ENCODE data around the gene TMEM88.
"Not testable (repeated sequence)": the region's sequence is repeated elsewhere in the genome, so short reads cannot be mapped to it uniquely, and the experiment has no call there.

TMEM88 gene

DNA sequence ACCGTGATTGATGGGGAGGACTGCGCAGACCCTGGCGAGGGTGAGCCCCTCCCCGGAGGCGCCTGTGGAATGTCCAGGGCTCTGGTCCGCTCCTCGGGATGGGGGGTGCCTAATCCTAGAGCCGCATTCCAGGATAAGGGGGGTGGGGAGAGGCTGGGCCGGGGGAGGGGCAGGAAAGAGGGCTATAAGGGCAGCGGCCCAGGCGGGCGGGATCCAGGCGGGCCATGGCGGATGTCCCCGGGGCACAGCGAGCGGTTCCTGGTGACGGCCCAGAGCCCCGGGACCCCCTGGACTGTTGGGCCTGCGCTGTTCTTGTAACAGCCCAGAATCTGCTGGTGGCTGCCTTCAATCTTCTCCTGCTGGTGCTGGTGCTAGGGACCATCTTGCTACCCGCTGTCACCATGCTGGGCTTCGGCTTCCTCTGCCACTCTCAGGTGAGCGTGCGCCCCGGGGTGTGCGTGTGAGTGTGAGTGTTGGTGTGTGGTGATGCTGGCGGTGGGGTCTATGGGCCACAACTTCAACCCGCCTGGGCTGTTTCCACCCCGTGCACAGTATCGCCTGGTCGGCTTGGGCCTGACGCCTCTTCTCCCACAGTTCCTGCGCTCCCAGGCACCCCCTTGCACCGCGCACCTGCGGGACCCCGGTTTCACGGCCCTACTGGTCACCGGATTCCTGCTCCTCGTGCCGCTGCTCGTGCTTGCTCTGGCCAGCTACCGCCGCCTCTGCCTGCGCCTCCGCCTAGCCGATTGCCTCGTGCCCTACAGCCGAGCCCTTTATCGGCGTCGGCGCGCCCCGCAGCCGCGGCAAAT is at the start of gene TMEM88:
TMEM88 (plus strand) TSS at position 216 of the 809 bp plus-strand sequence; CDS start at position 225, 9 bp downstream.
- no peak for DNase-seq

DNA sequence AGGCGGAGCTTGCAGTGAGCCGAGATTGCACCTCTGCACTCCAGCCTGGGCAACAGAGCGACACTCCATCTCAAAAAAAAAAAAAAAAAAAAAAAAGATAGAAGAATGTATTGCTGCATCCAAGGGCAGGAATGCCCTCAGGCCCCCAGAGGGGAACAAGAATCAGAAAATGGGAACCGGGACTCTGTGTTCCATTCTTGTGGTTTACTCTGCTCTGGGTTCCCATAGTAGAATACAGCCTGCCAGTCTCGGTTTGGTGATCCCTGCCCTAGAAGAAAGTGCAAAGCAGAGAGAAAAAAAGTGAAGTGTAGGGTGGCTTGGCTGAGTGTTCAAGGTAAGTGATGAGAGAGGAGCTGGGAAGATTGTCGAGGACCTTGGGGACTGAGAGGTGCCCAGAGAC is 48.3 kb upstream of the TMEM88 start:
- DNase-seq = no peak

- no peak for DNase-seq
Observed at GRCh38 chr17:7807206-7807605, 47.7 kb upstream of the TMEM88 start.

- no peak for DNase-seq
Observed at GRCh38 chr17:7809086-7809790, 45.6 kb upstream of the TMEM88 start.

DNA sequence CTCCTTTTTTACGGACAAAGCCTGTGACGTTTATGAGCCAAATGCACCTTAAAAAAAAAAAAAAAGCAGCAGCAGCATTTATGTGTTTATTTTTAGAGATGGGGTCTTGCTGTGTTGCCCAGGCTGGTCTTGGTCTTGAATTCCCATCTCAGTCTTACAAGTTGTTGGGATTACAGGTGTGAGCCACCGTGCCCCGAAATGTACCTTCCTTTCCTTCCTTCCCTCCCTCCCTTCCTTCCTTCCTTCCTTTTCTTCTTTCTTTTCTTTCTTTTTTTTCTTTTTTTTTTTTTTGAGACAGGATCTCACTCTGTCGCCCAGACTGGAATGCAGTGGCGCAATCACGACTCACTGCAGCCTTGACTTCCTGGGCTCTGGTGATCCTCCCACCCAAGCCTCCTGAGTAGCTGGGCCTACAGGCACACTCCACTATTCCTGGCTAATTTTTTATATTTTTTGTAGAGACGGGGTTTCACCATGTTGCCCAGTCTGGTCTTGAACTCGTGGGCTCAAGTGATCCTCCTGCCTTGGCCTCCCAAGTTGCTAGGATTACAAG is 45.0 kb upstream of the TMEM88 start:
- DNase-seq = not testable (repeated sequence)

DNA sequence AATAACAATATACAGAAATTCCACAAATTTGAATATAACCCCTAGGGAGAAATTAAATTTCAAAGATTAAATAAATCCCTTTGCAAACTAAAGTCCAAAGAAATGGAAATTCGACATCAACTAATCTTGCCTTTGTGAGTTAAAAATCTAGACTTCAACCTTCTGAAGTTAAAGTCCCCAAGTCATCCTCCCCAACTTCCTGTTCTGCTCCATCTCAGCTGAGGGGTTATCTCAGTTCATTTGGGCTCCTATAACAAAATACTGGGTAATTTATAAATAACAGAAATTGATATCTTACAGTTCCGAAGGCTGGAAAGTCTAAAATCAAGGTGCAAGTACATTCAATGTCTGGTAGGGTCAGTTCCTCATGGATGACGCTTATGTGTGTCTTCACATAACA is 43.6 kb upstream of the TMEM88 start:
- DNase-seq = no peak

DNA sequence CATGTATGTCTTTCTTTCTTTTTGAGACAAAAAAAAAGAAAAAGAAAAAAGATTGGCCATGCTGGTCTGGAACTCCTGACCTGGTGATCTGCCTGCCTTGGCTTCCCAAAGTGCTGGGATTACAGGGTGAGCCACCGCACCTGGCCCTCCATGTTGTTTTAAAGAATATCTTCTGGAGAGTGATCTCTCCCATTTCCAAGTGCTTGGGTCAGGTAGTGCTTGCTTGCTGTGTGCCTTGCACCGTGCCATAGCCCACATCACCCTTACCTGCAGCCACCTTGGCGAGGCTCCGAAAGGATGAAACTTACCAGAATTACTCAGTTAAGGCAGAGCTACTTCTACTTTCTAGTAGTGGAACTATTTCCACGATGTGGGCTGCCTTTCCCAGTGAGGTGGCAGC is 39.9 kb upstream of the TMEM88 start:
- DNase-seq = no peak

DNA sequence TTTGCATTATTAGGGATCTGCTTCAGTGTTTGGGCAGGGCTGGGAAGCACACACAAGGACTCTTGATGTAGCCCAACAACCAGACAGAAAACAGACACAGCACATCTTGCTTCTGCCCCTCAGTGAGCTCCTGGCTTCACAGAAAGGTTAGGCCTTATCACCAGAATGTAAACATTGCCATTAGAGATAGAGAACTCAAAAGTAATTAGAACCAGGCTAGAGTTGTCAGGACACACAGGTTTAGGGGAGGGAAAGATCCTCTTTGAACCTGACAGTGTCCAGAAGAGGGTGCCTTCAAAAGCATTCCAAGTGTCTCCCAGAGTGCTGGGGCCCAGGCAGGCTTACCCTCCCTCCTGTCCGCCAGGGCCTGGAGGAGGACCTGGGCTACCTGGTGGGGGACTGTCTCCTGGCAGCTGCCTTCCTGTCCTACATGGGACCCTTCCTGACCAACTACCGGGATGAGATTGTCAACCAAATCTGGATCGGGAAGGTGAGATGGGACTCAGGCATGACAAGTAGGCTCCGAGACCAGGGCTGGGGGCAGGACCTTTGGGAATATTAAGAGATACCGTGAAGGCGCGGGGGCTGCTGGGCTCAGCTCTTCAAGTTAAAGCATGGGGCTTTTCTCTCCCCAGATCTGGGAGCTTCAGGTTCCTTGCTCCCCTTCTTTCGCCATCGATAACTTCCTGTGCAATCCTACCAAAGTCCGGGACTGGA is 37.8 kb upstream of the TMEM88 start:
- no peak for DNase-seq

DNA sequence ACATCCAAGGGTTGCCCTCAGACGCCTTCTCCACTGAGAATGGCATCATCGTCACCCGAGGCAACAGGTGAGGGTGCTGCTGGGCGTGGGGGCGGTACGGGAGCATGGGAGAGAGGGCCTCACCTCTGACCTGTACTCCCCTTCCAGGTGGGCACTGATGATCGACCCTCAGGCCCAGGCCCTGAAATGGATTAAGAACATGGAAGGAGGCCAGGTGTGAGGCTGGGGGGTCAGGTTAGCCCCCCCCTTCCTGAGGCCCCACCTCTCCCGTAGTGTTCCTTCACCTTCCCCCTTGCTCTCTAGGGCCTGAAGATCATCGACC is 37.3 kb upstream of the TMEM88 start:
- DNase-seq = no peak

- no peak for DNase-seq
Observed at GRCh38 chr17:7818026-7818425, 36.8 kb upstream of the TMEM88 start.

- no peak for DNase-seq
Observed at GRCh38 chr17:7818746-7819645, 35.9 kb upstream of the TMEM88 start.

DNA sequence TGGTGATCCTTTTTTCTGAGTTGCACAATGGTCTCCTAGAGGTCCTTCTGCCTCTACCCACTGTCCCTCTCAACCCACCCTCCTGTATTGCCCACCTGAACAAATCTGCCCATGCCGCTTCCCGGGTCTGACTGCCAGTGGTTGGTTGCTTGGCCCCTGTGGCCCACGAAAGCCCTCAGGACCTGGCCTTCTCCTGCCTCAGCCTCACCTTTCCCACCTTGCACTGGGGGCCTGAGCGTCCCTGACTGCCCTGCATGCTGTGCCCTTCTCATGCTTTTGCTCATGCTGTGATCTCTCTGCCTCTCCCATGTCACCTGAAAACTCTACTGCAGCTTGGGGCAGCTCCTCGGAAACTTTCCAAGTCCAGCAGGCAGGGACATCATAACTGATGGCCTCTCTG is 34.6 kb upstream of the TMEM88 start:
- DNase-seq = no peak

GRCh38 chr17:7822126-7822525 is 32.7 kb upstream of the TMEM88 start:
- no peak for DNase-seq

DNA sequence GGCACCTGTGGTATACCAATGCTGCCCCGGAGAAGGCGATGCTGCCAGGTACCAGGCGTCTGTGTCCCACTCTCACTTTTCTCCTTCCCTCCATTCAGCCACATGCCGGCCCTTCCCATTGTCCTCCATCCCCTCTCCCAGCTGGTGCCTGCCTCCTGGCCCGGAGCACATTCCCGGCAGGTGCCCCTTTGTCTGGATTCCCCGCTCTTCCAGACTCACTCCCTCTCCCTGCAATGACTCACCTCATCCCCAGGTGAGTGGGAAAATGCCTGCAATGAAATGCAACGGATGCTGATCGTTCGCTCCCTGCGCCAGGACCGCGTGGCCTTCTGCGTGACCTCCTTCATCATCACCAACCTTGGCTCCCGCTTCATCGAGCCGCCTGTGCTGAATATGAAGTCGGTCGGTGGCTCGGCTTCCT is 31.3 kb upstream of the TMEM88 start:
- DNase-seq = no peak

DNA sequence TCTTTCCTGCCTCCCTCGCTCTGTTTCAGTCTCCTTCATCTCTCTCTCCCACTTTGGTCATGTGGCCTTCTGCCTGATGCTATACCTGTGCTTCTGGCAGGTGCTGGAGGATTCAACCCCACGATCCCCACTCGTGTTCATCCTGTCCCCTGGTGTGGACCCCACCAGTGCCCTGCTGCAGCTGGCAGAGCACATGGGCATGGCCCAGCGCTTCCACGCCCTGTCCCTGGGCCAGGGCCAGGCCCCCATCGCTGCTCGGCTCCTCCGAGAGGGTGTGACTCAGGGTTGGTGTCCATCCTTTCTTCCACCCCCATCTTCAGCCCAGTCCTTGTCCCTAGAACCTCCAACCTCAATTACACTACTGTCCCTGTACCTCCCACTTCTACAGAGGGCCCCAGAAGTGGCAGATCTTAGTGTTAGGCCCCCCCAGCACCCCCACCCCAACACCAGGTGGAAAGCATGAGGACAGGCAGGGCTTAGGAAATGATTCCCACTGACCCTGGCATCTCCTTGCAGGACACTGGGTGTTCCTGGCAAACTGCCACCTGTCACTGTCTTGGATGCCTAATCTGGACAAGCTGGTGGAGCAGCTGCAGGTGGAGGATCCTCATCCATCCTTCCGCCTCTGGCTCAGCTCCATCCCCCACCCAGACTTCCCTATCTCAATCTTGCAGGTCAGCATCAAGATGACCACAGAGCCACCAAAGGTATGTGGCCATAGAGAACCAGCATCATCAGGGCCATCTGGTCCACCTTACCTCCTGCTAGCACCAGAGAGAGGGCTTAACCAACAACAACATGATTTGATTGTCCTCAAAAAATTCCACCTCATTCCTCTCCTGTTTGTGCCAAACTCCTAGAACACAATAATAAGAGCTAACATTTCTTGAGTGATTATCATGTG is 30.6 kb upstream of the TMEM88 start:
- no peak for DNase-seq

- no peak for DNase-seq
Observed at GRCh38 chr17:7825206-7825990, 29.5 kb upstream of the TMEM88 start.

GRCh38 chr17:7830616-7831015 is 24.2 kb upstream of the TMEM88 start:
- DNase-seq = no peak

- no peak for DNase-seq
Observed at GRCh38 chr17:7831233-7831632, 23.6 kb upstream of the TMEM88 start.

DNA sequence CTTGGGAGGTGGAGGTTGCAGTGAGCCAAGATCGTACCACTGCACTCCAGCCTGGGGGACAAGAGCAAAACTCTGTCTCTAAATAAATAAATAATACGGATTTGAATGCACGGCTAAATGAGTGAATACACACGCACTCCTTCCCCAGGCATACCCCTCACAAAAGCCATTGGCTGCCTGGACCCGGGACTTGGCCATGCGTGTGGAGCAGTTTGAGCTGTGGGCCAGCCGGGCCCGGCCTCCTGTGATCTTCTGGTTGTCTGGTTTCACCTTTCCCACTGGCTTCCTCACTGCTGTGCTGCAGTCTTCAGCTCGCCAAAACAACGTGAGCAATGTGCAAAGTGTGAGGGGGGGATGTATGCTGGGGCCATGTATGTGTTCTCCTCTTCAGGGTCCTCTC is 22.4 kb upstream of the TMEM88 start:
- DNase-seq = no peak

DNA sequence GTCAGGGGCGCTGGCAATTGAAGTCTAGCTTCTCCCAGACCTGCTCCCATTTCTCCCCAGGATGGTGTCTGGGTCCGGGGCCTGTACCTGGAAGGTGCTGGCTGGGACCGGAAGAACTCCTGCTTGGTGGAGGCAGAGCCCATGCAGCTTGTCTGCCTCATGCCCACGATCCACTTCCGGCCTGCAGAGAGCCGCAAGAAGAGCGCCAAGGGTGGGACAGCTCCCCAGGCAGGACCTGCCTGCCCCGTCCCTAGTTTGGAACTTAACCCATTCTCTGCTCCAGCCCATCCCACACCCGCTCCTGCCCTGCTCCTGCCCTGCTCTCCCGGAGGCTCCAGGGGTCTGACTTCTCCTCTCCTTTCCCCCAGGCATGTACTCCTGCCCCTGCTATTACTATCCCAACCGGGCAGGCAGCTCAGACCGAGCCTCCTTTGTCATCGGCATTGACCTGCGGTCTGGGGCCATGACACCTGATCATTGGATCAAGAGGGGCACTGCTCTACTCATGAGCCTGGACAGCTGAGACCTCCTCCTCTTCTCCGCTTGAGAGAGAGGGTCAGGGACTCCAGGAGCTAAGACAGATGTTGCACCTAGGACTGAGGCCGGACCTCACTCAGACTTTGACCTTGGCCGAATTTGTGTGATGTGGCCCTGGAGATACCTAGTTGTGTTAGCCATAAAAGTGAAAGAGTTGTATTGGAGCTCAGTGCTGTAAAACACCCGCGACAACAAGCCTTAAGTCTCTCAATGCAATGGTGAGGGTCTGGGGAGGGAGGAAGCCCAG is 21.7 kb upstream of the TMEM88 start:
- no peak for DNase-seq

Measured in amniotic stem cell (primary cell).